Smooth muscle cell (in vitro differentiated cells): ENCODE measurements around the gene C3orf22. TPM values are rescaled to one million over a fixed set of nuclear protein-coding genes. Genes with fewer than 3 reads are reported as not detected.

Experiments used
- DNase-seq: peaks from one replicate; lab custom pipeline; 2025; ENCODE audit not compliant: unreplicated experiment; lab: John Stamatoyannopoulos, UW
- H2AFZ ChIP-seq: fragments of 200-600 bp; sonication (generic); 2 replicates; pipeline ENCODE4 v1.6.0; 2016; ENCODE audit warnings: antibody characterized with exemption, low read depth, mild to moderate bottlenecking
- H3F3A ChIP-seq: fragments of 200-600 bp; sonication (generic); 2 replicates; pipeline ENCODE4 v1.6.0; 2017; ENCODE audit warnings: antibody characterized with exemption, low read depth
- H3K27ac ChIP-seq: fragments of 200-600 bp; sonication (generic); 2 replicates; pipeline ENCODE4 v1.5.1; 2016; ENCODE audit warnings: low read depth, mild to moderate bottlenecking
- H3K27me3 ChIP-seq: fragments of 200-600 bp; sonication (generic); 2 replicates; pipeline ENCODE4 v1.6.1; 2016; ENCODE audit warnings: low read depth, mild to moderate bottlenecking
- H3K36me3 ChIP-seq: fragments of 200-600 bp; sonication (generic); 2 replicates; pipeline ENCODE4 v1.5.1; 2016; ENCODE audit warnings: low read depth
- H3K4me1 ChIP-seq: fragments of 200-600 bp; sonication (generic); 2 replicates; pipeline ENCODE4 v1.5.1; 2016; ENCODE audit warnings: low read depth
- H3K4me2 ChIP-seq: fragments of 200-600 bp; sonication (generic); 2 replicates; pipeline ENCODE4 v1.6.0; 2016; ENCODE audit warnings: mild to moderate bottlenecking
- H3K4me3 ChIP-seq: fragments of 200-600 bp; sonication (generic); 2 replicates; pipeline ENCODE4 v1.5.1; 2016; ENCODE audit warnings: mild to moderate bottlenecking
- H3K79me2 ChIP-seq: fragments of 200-600 bp; sonication (generic); 2 replicates; pipeline ENCODE4 v1.6.0; 2016; ENCODE audit warnings: low read depth, mild to moderate bottlenecking
- H3K9ac ChIP-seq: fragments of 200-600 bp; sonication (generic); 2 replicates; pipeline ENCODE4 v1.6.0; 2016; ENCODE audit warnings: low read depth
- H3K9me3 ChIP-seq: fragments of 200-600 bp; sonication (generic); replicated peaks from 2 replicates; pipeline ENCODE4 v1.5.1; 2016; ENCODE audit warnings: low read depth
- H4K20me1 ChIP-seq: fragments of 200-600 bp; sonication (generic); 2 replicates; pipeline ENCODE4 v1.6.0; 2016; ENCODE audit warnings: low read depth
- WGBS: methylation state at CpG from one replicate; pipeline ENCODE4 v1.1.7; 2016; ENCODE audit warnings: low lambda C conversion rate; 5-methylcytosine and 5-hydroxymethylcytosine counted together
- polyA plus RNA-seq: library from polyadenylated mRNA; unstranded; fragments of >200 nt; fragmentation: Nextera tagmentation; extraction: Ambion mirVana; gene quantifications from 2 replicates; pipeline ENCODE4 v1.2.1, GENCODE V29; 2016
- total RNA-seq: library from RNA; depleted of rRNA; stranded (reverse); fragments of >200 nt; gene quantifications from 2 replicates; pipeline ENCODE4 v1.2.3, GENCODE V29; 2014
- TF ChIP-seq, protein P1 (sequence below): fragments of 200-600 bp; sonication (generic); IDR thresholded peaks from 2 replicates; pipeline ENCODE4 v1.5.1; 2017; ENCODE audit warnings: borderline replicate concordance, mild to moderate bottlenecking, antibody characterized with exemption; ENCODE audit not compliant: insufficient read depth, poor library complexity, severe bottlenecking

The C3orf22 gene
- not detected in 2 replicates for total RNA-seq
- not detected in 2 replicates for polyA plus RNA-seq

DNA sequence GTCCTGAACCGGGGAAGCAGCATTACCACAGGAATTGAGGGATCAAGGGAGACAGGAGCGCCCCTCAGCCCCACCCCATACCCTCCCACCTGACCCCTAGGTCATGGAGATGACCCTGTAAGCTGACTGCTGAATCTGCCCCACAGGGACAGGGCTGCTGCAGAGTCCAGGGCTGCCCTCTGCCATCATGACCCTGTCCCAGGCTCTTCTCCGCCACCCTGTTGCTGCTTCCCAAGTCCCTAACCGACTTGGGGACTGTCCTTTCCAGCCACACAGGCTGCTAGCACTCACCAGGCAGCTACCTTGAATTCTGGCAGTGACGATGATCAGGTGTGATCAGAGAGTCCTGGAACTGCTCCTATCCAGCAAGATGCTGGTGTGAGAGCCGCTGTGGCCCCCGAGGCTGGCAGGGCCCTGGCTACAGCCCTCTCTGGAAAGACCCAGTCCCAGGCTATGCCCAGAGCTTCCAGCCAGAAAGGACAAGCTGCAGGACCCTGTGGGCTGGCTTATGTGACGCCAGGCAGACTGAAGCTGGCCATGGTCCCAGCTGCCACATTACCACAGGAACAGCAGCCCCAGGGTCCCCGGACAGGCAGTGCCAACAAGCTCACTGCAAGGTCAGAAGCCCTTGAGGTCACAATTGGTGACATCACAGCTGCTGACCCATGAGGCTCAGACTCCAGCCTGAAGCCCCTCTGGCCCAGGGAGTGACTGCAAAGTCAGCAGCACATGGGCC lies at the start of gene C3orf22:
TSS of gene C3orf22 (minus strand) at position 597 of the 736 bp plus-strand sequence. CDS start 5,542 bp downstream, outside the sequence.
- H3K27ac ChIP-seq: no peak within 1 kb of the TSS
- WGBS: 82% methylated on average over 9 of the region's 9 CpGs
- no peak within 1 kb of the TSS for H2AFZ ChIP-seq
- H3K9ac ChIP-seq: no peak within 1 kb of the TSS
- DNase-seq: no peak
- H3F3A ChIP-seq: no peaks in the 10 kb centered on the region
- TF ChIP-seq, protein P1, sequence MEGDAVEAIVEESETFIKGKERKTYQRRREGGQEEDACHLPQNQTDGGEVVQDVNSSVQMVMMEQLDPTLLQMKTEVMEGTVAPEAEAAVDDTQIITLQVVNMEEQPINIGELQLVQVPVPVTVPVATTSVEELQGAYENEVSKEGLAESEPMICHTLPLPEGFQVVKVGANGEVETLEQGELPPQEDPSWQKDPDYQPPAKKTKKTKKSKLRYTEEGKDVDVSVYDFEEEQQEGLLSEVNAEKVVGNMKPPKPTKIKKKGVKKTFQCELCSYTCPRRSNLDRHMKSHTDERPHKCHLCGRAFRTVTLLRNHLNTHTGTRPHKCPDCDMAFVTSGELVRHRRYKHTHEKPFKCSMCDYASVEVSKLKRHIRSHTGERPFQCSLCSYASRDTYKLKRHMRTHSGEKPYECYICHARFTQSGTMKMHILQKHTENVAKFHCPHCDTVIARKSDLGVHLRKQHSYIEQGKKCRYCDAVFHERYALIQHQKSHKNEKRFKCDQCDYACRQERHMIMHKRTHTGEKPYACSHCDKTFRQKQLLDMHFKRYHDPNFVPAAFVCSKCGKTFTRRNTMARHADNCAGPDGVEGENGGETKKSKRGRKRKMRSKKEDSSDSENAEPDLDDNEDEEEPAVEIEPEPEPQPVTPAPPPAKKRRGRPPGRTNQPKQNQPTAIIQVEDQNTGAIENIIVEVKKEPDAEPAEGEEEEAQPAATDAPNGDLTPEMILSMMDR: no peak
- no peak within 1 kb of the TSS for H3K4me3 ChIP-seq
- no peaks in the 10 kb centered on the region for H3K36me3 ChIP-seq
- H3K27me3 ChIP-seq: peaks cover 3% of the 10 kb centered on the region
- H4K20me1 ChIP-seq: no peaks in the 10 kb centered on the region
- H3K4me2 ChIP-seq: no peak within 1 kb of the TSS
- H3K9me3 ChIP-seq: no peaks in the 10 kb centered on the region
- H3K4me1 ChIP-seq: no peaks in the 10 kb centered on the region
- no peaks in the 10 kb centered on the region for H3K79me2 ChIP-seq

DNA sequence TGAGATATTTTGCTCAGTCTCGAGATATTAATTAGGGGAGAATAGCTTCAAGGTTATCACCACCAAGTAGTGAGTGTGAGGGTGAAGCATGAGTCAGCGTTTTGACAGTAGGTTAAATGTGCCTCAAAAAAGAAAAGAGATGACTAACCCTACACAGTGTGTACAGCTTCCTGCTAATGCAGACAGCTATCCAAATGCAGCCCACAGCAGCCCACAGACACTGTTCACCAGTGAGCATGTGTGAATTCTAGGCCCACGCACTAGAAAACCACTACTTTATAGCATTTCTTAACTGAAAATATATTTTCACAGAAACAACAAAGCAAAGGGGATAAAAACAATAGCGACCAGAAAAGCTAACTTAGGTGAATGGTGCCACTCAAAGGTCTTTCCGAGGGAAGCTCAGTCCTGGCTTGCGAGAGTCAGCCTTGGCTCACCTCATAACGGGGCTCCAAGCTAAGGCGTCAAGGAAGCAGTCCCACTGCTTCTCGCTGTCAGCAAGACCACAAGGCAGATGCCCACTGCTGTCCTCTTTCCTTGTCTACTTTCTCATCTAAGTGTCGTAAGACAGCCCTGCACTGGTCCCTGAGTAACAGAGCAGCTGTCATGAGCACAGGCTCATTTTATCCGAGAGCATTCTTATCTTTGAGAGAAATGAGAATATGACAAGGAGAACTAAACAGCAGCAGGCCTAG lies 48.6 kb upstream of the C3orf22 start:
- Histone ChIP-seq H2AFZ (no peak overlapping the region), H3K4me2 (peak overlapping the region; percentile 40)
- DNase-seq: no peak

DNA sequence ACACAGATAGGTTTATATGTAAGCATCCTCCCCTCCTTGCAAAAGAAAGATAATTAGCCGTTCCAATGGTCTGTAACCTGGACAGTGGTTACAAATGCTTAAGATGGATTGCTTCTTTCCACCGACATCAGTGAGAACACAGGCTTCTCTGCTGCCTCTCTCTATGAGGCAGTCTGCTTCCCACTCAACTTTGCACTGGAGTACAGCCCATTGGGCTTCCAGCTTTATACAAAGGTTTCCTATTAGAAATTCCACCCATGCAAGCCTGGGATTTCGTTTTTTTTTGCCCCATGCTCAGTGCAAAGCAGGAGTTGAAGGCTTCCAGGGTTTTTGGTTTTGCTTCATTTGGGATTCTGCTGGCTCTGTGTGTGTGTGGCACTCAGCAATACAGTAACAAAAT lies 47.3 kb upstream of the C3orf22 start:
- H3K9ac ChIP-seq: no peak overlapping the region
- no peak overlapping the region for H3K27ac ChIP-seq
- no peaks in the 10 kb centered on the region for H3K4me1 ChIP-seq
- TF ChIP-seq, protein P1: no peak
- no peaks in the 10 kb centered on the region for H4K20me1 ChIP-seq
- no peaks in the 10 kb centered on the region for H3K27me3 ChIP-seq
- no peaks in the 10 kb centered on the region for H3K9me3 ChIP-seq
- peaks cover 3% of the 10 kb centered on the region for H3F3A ChIP-seq
- no peak overlapping the region for H3K4me2 ChIP-seq
- no peaks in the 10 kb centered on the region for H3K79me2 ChIP-seq
- no peak for DNase-seq
- H2AFZ ChIP-seq: no peak overlapping the region
- no peak overlapping the region for H3K4me3 ChIP-seq
- 90% methylated on average over 3 of the region's 3 CpGs for WGBS
- no peaks in the 10 kb centered on the region for H3K36me3 ChIP-seq

More for the DNA sequence above, 48.6 kb upstream of the C3orf22 start:
- peaks cover 4% of the 10 kb centered on the region for H3K4me1 ChIP-seq
- H3K9me3 ChIP-seq: no peaks in the 10 kb centered on the region
- no peaks in the 10 kb centered on the region for H3K79me2 ChIP-seq
- no peak overlapping the region for H3K4me3 ChIP-seq
- H3K27me3 ChIP-seq: no peaks in the 10 kb centered on the region
- TF ChIP-seq, protein P1: no peak
- H3K27ac ChIP-seq: peak overlapping the region; percentile 77
- no peaks in the 10 kb centered on the region for H4K20me1 ChIP-seq
- H3K9ac ChIP-seq: peak overlapping the region; percentile 6
- WGBS: 45% methylated on average over 11 of the region's 11 CpGs
- H3F3A ChIP-seq: peaks cover 3% of the 10 kb centered on the region
- no peaks in the 10 kb centered on the region for H3K36me3 ChIP-seq
